Measurements from ENCODE around the gene UQCR10.

GRCh38 chr22:29722151-29722550, 45.0 kb upstream of the UQCR10 start:
- TF ChIP-seq, protein P1, sequence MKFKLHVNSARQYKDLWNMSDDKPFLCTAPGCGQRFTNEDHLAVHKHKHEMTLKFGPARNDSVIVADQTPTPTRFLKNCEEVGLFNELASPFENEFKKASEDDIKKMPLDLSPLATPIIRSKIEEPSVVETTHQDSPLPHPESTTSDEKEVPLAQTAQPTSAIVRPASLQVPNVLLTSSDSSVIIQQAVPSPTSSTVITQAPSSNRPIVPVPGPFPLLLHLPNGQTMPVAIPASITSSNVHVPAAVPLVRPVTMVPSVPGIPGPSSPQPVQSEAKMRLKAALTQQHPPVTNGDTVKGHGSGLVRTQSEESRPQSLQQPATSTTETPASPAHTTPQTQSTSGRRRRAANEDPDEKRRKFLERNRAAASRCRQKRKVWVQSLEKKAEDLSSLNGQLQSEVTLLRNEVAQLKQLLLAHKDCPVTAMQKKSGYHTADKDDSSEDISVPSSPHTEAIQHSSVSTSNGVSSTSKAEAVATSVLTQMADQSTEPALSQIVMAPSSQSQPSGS (CRISPR knock-in tag; IDR thresholded peaks at IDR 0.05): no peak
- no peak for TF ChIP-seq ZNF717 (CRISPR knock-in tag; IDR thresholded peaks at IDR 0.05)
- TF ChIP-seq JUN (IDR thresholded peaks at IDR 0.05; ENCODE audit: borderline replicate concordance, low read depth, low read length): no peak
- no peak for TF ChIP-seq JUN (CRISPR knock-in tag; IDR thresholded peaks at IDR 0.05; ENCODE audit: borderline replicate concordance)
- TF ChIP-seq RAD51 (IDR thresholded peaks at IDR 0.05; ENCODE audit: borderline replicate concordance, low read depth): no peak
- TF ChIP-seq NFYB (IDR thresholded peaks at IDR 0.05; ENCODE audit: extremely low read depth, insufficient read length): no peak
- no peak for TF ChIP-seq RCOR1 (IDR thresholded peaks at IDR 0.05; ENCODE audit: borderline replicate concordance in 1 of 2, low read depth in 2 of 2, low read length in 2 of 2)
- TF ChIP-seq STAG1 (CRISPR knock-in tag; IDR thresholded peaks at IDR 0.05; ENCODE audit: borderline replicate concordance): no peak
